ENCODE measurements around the gene GSG1L.

Gene GSG1L

GRCh38 chr16:27932542-27933135, 130.9 kb downstream of the GSG1L start:
- no peak for DNase-seq

GRCh38 chr16:27929818-27930217, 133.7 kb downstream of the GSG1L start:
- DNase-seq, result no peak

GRCh38 chr16:27928542-27928941, 135.0 kb downstream of the GSG1L start:
- DNase-seq, result no peak

GRCh38 chr16:27927266-27927901, 136.1 kb downstream of the GSG1L start:
- DNase-seq, result no peak

GRCh38 chr16:27925612-27926011, 137.9 kb downstream of the GSG1L start:
- no peak for DNase-seq

- no peak for DNase-seq
Observed at GRCh38 chr16:27924411-27925118, 138.9 kb downstream of the GSG1L start.

GRCh38 chr16:27923751-27924150, 139.8 kb downstream of the GSG1L start:
- no peak for DNase-seq

GRCh38 chr16:27922433-27922832, 141.1 kb downstream of the GSG1L start:
- no peak for DNase-seq

GRCh38 chr16:27921134-27921533, 142.4 kb downstream of the GSG1L start:
- DNase-seq, result no peak

- no peak for DNase-seq
Observed at GRCh38 chr16:27920391-27920891, 143.1 kb downstream of the GSG1L start.

- no peak for DNase-seq
Observed at GRCh38 chr16:27918755-27919154, 144.8 kb downstream of the GSG1L start.

- no peak for DNase-seq
Observed at GRCh38 chr16:27917949-27918348, 145.6 kb downstream of the GSG1L start.

GRCh38 chr16:27911486-27911885, 152.0 kb downstream of the GSG1L start:
- no peak for DNase-seq

GRCh38 chr16:27907457-27907972, 156.0 kb downstream of the GSG1L start:
- DNase-seq, result no peak

GRCh38 chr16:27906883-27907282, 156.6 kb downstream of the GSG1L start:
- no peak for DNase-seq

GRCh38 chr16:27903046-27903655, 160.4 kb downstream of the GSG1L start:
- DNase-seq, result no peak

- no peak for DNase-seq
Observed at GRCh38 chr16:27902551-27902950, 161.0 kb downstream of the GSG1L start.

- DNase-seq, result no peak
Observed at GRCh38 chr16:27901956-27902355, 161.6 kb downstream of the GSG1L start.

GRCh38 chr16:27899736-27900135, 163.8 kb downstream of the GSG1L start:
- no peak for DNase-seq

- no peak for DNase-seq
Observed at GRCh38 chr16:27894386-27894785, 169.1 kb downstream of the GSG1L start.

GRCh38 chr16:27892879-27893278, 170.6 kb downstream of the GSG1L start:
- DNase-seq, result no peak

GRCh38 chr16:27890866-27891265, 172.6 kb downstream of the GSG1L start:
- DNase-seq, result no peak

GRCh38 chr16:27890006-27890405, 173.5 kb downstream of the GSG1L start:
- no peak for DNase-seq

Data from T1000 (cell line).